Activated T-helper 1 cell treated with anti-CD3 and anti-CD28 coated beads, Interleukin-2, amount 50 U/mL, for 16 hours (primary cell): ENCODE results near the gene HSDL2.
"Not testable (repeated sequence)": the region's sequence is repeated elsewhere in the genome, so short reads cannot be mapped to it uniquely, and the experiment has no call there.

Experiments
- DNase-seq, 2 donors: peaks; one replicate each; pipeline ENCODE4 v3.0.0-alpha.2; 2020; ENCODE audit warnings: low read depth in 1 of 2, low spot score in 1 of 2

HSDL2 gene

DNA sequence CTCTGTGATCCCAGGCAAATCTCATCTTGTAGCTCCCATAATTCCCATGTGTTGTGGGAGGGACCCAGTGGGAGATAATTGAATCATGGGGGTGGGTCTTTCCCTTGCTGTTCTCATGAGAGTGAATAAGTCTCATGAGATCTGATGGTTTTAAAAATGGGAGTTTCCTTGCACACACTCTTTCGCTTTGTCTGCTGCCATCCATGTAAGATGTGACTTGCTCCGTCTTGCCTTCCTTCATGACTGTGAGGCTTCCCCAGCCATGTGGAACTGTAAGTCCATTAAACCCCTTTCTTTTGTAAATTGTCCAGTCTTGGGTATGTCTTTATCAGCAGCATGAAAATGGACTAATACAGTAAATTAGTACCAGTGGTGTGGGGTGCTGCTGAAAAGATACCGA is 14.7 kb upstream of the HSDL2 start:
- not testable (repeated sequence) for DNase-seq

DNA sequence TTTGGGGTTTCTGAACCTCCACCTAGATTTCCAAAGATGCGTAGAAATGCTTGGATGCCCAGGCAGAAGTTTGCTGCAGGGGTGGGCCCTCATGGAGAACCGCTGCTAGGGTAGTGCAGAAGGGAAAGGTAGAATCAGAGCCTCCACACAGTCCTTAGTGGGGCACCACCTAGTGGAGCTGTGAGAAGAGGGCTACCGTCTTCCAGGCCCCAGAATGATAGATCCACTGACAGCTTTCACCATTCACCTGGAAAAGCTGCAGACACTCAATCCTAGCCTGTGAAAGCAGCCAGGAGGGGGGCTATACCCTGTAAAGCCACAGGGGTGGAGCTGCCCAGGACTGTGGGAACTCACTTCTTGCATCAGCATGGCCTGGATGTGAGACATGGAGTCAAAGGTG is 13.3 kb upstream of the HSDL2 start:
- no peak for DNase-seq

- DNase-seq: no peak
Measured at GRCh38 chr9:112367465-112367864, 12.4 kb upstream of the HSDL2 start.

GRCh38 chr9:112369817-112370216 is 10.1 kb upstream of the HSDL2 start:
- no peak for DNase-seq

- no peak for DNase-seq
Measured at GRCh38 chr9:112371060-112371459, 8.8 kb upstream of the HSDL2 start.

GRCh38 chr9:112373666-112374065 is 6.2 kb upstream of the HSDL2 start:
- DNase-seq: not testable (repeated sequence)

DNA sequence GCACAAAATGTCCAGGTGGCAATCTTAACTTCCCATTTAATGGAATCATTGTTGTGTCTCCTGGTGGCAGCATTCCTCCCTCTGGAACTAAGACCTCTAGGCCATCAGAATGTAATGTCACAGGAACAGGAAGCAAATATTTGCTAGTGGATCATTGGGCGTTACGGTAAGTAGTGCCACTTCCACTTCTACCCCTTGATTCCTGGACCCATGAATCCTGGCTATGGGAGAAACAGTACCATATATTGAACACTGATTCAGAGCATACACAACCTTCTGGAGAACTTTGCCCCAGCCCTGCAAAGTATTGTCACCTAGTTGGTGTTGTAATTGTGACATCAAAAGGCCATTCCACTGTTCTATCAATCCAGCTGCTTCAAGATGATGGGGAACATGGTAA is 5.7 kb upstream of the HSDL2 start:
- not testable (repeated sequence) for DNase-seq

- DNase-seq: no peak
Measured at GRCh38 chr9:112375361-112375760, 4.5 kb upstream of the HSDL2 start.

- DNase-seq: no peak
Measured at GRCh38 chr9:112377087-112377486, 2.8 kb upstream of the HSDL2 start.

DNA sequence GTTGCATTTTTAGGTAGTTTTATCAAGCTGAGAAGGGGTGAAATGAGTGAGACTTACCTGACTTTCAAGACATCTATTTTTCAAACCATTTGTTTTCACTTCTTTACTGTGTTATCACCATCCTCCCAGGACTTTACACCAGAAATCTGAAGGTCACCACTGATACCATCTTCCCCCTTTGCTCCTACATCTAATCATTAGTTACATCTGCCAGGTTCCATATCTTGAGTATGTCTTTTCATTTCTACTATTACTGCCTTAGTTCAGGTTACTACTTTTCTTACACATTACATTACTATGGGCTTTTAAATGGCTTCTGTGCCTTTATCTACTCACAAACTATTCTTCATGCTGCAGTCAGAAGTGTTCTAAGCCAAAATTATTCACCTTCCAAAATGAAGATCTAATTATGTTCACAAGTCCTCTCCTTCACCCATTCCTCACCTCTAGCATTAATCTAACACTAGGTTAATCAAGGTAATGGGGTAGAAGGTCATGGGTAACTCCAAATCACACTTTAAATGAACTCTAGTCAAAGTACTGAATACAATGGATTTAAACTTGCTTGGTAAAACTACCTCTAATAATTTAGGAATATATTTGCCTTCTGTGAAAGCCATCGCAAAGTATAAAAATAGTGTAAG is 2.1 kb upstream of the HSDL2 start:
- DNase-seq: no peak

GRCh38 chr9:112378328-112379176 is 1.4 kb upstream of the HSDL2 start:
- DNase-seq: peak in 1 of 2 donors; percentile 5

DNA sequence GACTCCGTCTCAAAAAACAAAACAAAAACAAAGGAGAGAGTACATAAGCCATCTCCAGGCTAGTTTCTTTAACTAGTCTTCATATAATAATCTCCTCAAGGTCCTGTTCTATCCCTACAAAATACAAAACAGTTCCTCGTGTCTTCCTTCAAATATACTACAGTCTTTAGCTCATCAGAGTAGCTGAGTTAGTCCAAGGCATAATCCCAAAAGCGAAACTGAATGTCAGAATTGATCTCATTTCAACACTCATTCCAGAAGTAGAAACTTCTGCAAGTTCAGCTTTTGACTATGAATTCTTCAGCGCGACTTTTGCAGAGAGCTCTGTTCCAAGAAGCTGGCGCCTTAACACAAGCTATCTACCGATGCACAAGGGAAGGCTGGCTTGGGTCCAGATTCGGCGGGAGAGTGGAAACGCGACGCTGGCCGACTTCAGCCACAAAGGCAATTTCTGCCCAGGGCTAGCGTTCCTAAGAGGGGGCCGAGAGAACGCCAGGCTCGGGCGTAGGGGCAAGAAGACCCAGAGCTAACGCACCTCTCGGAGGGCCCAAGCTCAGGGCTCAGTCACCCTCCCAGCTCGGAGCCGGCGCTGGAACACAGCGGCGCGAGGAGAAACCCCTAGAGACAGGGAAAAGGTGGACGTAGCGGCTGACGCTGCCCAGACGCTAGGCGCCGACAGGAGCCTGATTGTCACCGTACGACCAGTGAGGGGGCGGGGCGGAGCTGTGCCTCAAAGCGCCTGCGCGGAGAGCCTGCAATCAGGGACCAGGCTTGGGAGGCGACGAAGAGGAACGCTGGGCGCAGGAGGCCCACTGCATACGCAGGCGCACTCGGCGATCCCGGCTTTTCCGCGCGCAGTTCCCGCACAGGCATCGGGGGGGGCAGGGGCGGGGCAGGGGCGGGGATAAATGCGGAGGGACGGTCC is 469 bp upstream of the HSDL2 start:
- DNase-seq: peak; percentile 91 to 98

GRCh38 chr9:112380825-112381221 is 915 bp downstream of the HSDL2 start:
- no peak for DNase-seq

GRCh38 chr9:112382066-112382465 is 2.2 kb downstream of the HSDL2 start:
- no peak for DNase-seq

- no peak for DNase-seq
Measured at GRCh38 chr9:112382501-112383364, 2.8 kb downstream of the HSDL2 start.

DNA sequence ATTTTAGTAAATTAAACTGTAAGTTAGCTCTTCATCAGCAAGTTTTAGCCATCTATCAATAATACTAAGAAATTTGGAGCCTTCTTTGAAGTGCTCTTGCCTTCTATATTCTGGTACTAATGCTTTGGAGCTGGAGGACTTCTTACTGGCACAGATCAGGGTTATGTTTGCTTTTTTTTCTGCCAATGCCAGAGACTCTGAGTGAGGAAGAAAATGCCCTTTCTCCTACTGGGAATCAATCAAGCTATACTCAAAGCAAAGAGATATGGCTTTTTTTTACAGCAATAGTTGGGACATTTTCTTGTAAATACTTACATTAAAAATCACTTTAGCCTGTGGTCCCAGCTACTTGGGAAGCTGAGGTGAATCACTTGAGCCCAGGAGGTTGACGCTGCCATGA is 4.3 kb downstream of the HSDL2 start:
- no peak for DNase-seq

- DNase-seq: no peak
Measured at GRCh38 chr9:112384690-112385089, 4.8 kb downstream of the HSDL2 start.

GRCh38 chr9:112387115-112387514 is 7.2 kb downstream of the HSDL2 start:
- DNase-seq: no peak

DNA sequence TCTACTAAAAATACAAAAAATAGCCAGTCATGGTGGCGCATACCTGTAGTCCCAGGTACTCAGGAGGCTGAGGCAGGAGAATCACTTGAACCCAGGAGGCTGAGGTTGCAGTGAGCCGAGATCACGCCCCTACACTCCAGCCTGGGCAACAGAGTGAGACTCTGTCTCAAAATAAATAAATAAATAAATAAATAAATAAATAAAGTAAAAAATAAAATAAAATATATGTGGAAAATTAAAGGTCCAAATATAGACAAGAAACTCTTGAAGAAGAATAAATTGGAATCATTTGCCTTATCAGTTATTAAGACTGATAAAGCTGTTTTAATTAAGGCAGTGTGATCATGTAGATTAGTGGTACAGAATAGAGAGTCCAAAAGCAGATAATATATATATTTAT is 10.0 kb downstream of the HSDL2 start:
- DNase-seq: not testable (repeated sequence)

- DNase-seq: not testable (repeated sequence)
Measured at GRCh38 chr9:112391936-112392560, 12.1 kb downstream of the HSDL2 start.
